Right atrium auricular region (tissue), 2 donors: ENCODE data around the gene ROS1. TPM values are rescaled to one million over a fixed set of nuclear protein-coding genes. Genes with fewer than 3 reads are reported as not detected.

Source experiments
- DNase-seq: peaks from one replicate; pipeline ENCODE4 v3.0.0-alpha.2; 2019; ENCODE audit warnings: low spot score
- H3K27ac ChIP-seq, 2 donors: fragments of 200-600 bp; sonication (generic); 1 replicate in 1 of 2; 2 replicates in 1 of 2; pipeline ENCODE4 v1.5.1; 2016 to 2019
- H3K27me3 ChIP-seq, 2 donors: fragments of 200-600 bp; sonication (generic); one replicate each; pipeline versions ENCODE4 v1.5.1 to v1.6.0; 2017 to 2019
- H3K36me3 ChIP-seq: fragments of 200-600 bp; sonication (generic); one replicate; pipeline ENCODE4 v1.5.1; 2016
- H3K4me1 ChIP-seq, 2 donors: fragments of 200-600 bp; sonication (generic); one replicate each; pipeline versions ENCODE4 v1.5.1 to v1.6.0; 2017 to 2019
- H3K4me3 ChIP-seq, 2 donors: fragments of 200-600 bp; sonication (generic); 1 replicate in 1 of 2; 2 replicates in 1 of 2; pipeline ENCODE4 v1.5.1; 2017 to 2019; ENCODE audit warnings: mild to moderate bottlenecking in 1 of 2, moderate library complexity in 1 of 2
- H3K9me3 ChIP-seq, 2 donors: fragments of 200-600 bp; sonication (generic); one replicate each; pipeline ENCODE4 v1.5.1; 2019
- total RNA-seq, 2 donors: library from RNA; depleted of rRNA; stranded (reverse); fragments of >200 nt; gene quantifications; one replicate each; pipeline ENCODE4 v1.1.0, GENCODE V29; 2016
- TF ChIP-seq, protein P1 (sequence below), 2 donors: fragments of 200-600 bp; sonication (generic); IDR thresholded peaks; one replicate each; pipeline ENCODE4 v1.5.1; 2019; ENCODE audit warnings: antibody characterized with exemption in 2 of 2

Gene ROS1
- total RNA-seq, 2 donors from 2014 or later: not detected

DNA sequence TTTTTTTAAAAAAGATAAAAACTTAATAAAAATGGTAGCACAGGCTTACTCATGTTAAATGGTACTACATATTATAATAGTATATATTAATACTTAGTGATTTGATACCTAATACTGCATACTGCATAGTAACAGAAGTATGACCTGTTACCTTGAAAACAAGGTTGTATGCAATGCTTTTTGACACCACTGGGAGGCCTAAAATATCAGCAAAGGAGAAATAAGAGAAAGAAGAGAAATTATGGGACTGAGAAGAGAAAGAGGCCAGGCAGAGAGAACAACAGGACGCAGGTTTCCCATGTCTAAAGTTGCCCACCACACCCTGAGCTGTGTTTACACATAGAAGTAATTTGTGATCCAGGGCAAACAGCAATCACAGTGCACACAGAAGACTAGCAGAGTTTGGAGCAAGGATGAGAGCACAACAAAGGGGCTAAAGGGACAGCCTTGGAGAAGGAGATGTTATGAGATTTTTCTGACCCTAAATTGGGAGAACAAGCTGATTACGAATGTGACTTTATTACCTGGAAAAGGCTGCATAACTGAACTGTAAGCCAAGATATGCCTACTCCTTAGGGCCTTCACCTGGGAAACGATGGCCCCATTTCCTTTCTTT, 73.2 kb downstream of the ROS1 start:
- Histone ChIP-seq H3K4me3 (no peak overlapping the region), H3K4me1 (no peaks in the 10 kb centered on the region), H3K27me3 (no peaks in the 10 kb centered on the region), H3K36me3 (no peaks in the 10 kb centered on the region), H3K9me3 (no peaks in the 10 kb centered on the region), H3K27ac (no peak overlapping the region)
- TF ChIP-seq, protein P1, sequence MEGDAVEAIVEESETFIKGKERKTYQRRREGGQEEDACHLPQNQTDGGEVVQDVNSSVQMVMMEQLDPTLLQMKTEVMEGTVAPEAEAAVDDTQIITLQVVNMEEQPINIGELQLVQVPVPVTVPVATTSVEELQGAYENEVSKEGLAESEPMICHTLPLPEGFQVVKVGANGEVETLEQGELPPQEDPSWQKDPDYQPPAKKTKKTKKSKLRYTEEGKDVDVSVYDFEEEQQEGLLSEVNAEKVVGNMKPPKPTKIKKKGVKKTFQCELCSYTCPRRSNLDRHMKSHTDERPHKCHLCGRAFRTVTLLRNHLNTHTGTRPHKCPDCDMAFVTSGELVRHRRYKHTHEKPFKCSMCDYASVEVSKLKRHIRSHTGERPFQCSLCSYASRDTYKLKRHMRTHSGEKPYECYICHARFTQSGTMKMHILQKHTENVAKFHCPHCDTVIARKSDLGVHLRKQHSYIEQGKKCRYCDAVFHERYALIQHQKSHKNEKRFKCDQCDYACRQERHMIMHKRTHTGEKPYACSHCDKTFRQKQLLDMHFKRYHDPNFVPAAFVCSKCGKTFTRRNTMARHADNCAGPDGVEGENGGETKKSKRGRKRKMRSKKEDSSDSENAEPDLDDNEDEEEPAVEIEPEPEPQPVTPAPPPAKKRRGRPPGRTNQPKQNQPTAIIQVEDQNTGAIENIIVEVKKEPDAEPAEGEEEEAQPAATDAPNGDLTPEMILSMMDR (IDR thresholded peaks at IDR 0.05): peak in 1 of 2 donors; percentile 54
- no peak for DNase-seq

DNA sequence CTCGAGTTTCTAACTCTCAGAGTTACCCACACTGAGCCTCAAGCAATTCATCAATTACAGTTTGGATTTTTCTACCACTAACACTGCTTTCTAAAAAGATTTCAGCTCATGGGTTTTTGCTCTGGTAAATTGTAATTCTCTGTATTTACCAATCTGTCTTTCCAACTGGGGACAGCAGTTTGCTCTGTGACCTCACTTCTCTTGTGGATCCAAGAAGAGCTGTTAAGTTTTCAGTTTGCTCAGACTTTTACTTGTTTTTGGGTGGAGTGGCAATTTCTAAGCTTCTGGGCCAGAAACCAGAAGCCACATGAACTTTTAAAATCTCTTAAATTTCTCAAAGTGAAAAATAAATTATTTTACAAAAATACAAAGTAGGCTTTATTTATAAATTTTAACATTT, 74.2 kb downstream of the ROS1 start:
- H3K9me3 ChIP-seq: no peaks in the 10 kb centered on the region
- no peak overlapping the region for H3K4me3 ChIP-seq
- H3K27me3 ChIP-seq: no peaks in the 10 kb centered on the region
- no peak overlapping the region for H3K27ac ChIP-seq
- TF ChIP-seq, protein P1 (IDR thresholded peaks at IDR 0.05): no peak
- H3K4me1 ChIP-seq: no peaks in the 10 kb centered on the region
- no peak for DNase-seq
- H3K36me3 ChIP-seq: no peaks in the 10 kb centered on the region

DNA sequence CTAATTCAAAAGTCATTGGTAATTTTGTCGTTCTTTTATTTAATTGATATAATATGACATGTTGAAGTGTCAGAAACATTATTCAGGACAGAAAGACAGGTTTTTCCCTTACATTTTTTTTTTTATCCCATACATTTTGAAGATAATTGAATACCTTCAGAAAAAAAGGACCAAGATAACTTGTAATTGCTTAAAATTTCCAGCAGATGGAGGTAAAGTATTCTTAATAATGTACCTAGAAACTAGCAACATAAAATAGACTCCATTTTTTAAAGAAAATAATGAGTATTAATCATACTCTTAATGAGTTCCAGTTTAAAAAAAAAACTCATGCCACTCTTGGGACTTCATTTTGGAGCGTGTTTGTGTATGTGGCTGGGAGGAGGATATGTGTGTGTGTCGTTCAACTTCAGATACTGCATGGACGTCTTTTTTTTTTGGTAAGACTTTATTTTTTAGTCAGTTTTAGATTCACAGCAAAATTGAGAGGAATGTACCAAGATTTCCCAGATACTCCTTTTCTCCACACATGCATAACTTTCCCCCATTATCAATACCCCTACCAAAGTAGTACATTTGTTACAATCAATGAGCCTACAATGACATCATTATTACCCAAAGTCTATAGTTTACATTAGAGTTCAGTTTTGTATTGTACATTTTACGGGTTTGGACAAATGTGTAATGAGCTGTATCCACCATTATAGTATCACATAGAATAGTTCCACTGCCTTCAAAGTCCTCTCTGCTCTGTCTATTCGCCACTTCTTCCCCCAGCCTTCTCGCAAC, 79.4 kb downstream of the ROS1 start:
- TF ChIP-seq, protein P1 (IDR thresholded peaks at IDR 0.05): peak; percentile 31 to 66
- no peaks in the 10 kb centered on the region for H3K27me3 ChIP-seq
- H3K4me3 ChIP-seq: no peak overlapping the region
- no peaks in the 10 kb centered on the region for H3K36me3 ChIP-seq
- no peak for DNase-seq
- no peak overlapping the region for H3K27ac ChIP-seq
- H3K9me3 ChIP-seq: no peaks in the 10 kb centered on the region
- no peaks in the 10 kb centered on the region for H3K4me1 ChIP-seq

DNA sequence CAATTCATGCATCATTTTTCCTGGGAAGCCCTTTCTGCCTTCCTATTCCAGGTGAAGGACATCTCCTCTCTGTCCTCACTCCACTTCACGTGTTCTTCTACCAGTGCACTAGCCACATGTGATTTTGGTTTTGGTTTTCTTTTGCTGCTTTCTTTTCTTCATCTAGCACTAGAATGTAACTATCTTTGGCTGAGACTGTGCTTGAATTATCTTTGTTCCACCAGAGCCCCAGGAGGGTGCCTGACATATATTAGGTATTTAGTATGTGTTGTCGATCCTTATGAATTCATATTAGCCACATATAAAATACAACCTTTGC, 80.5 kb downstream of the ROS1 start:
- no peak for DNase-seq
- TF ChIP-seq, protein P1 (IDR thresholded peaks at IDR 0.05): no peak
- H3K4me1 ChIP-seq: no peaks in the 10 kb centered on the region
- no peaks in the 10 kb centered on the region for H3K9me3 ChIP-seq
- no peaks in the 10 kb centered on the region for H3K27me3 ChIP-seq
- no peak overlapping the region for H3K27ac ChIP-seq
- no peaks in the 10 kb centered on the region for H3K36me3 ChIP-seq
- H3K4me3 ChIP-seq: no peak overlapping the region

DNA sequence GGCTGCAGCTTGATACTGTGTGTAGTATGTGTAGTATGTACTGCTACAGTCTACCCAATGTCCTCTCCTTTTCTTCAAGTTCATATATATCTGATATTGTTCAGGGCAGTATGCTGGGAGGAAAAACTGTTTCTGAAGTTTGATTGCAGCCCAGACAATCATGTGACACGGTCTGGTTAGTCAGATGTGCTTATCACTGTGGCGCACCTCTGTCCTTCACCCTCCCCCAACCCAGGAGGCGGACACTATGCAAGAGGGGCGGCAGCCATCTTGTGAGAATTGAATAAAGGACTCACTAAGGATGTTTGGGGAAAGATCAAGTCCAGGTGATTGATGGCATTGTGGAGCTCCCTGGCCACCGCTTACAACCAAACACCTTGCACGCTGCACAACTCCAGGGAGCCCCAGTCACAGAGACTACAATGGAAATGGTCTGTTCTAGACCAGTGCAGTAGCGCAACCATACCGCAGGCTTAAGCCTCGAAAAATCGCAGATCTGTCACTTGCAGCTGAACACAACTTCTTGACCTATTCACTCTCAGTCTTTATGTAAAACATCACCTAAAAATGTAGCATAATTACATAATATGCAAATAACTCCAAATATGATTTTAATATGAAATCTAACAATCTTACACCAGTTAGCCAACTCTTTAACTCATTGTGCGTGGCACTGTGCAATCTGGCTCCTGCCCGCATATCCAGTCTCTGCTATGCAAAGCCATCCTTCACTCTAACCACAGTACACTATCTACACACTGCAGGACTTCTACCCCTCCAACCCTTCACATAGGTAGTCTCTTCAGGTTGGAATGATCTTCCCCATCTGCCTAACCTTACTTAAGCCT, 81.1 kb downstream of the ROS1 start:
- no peak for DNase-seq
- Histone ChIP-seq H3K27me3 (no peaks in the 10 kb centered on the region), H3K4me1 (no peaks in the 10 kb centered on the region), H3K36me3 (no peaks in the 10 kb centered on the region), H3K27ac (no peak overlapping the region), H3K9me3 (no peaks in the 10 kb centered on the region), H3K4me3 (no peak overlapping the region)
- TF ChIP-seq, protein P1 (IDR thresholded peaks at IDR 0.05): no peak
